GM10248 (cell line): ENCODE data around the gene NTSR1.
A peak's percentile ranks its signal among the peaks of the same experiment; 100 is the strongest.

Experiments
- CTCF ChIA-PET: fragments of 300-600 bp; sonication (Branson Sonifier 250); formaldehyde crosslinking; extraction: SDS; loops from one replicate; lab custom pipeline; 2021; ENCODE audit warnings: antibody characterized with exemption; lab: Yijun Ruan, JAX
- POLR2A ChIA-PET: fragments of 350-650 bp; sonication (Branson Sonifier 250); formaldehyde crosslinking; extraction: SDS; loops from one replicate; lab custom pipeline; 2020; ENCODE audit warnings: antibody characterized with exemption; lab: Yijun Ruan, JAX
- DNase-seq: peaks from one replicate; pipeline ENCODE4 v3.0.0; 2012; ENCODE audit errors: extremely low spot score
- TF ChIP-seq, protein P1 (sequence below): IDR thresholded peaks from 2 replicates; pipeline ENCODE4 v1.5.1; 2012; ENCODE audit warnings: mild to moderate bottlenecking, low read depth; ENCODE audit errors: extremely low read depth, missing control alignments, control extremely low read depth

The NTSR1 gene

DNA sequence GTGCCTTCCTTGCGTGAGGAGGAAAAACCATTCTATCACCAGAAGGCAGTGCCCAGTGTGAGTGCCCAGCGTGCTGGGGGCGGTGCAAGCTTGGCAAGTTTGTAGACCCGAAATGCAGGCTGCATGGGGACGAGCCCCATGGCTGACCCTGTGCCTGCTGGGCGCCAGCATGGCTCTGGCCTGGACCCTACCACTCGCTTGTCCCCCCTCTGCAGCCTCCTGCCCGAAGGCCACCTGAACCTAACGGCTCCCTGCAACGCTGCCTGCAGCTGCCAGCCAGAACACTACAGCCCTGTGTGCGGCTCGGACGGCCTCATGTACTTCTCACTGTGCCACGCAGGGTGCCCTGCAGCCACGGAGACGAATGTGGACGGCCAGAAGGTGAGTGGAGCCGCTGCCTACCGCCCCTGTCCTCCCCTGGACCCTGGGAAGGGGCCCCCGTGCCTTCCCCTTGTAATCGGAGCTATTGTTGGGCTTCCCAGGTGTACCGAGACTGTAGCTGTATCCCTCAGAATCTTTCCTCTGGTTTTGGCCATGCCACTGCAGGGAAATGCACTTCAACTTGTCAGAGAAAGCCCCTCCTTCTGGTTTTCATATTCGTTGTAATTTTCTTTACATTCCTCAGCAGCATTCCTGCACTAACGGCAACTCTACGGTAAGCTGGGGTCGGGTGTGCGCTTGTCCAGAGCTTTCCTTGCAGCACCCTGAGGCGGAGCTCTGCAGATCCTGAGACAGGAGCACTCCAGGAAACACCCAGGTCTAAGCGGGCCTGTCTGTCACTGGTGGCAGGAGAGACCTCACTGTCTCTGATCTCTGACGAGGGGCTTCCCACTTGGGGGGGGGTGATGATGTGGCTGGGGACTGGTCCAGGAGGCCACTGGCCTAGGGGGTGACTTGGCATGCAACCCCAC is 40.9 kb upstream of the NTSR1 start:
- POLR2A ChIA-PET: no interaction called here
- DNase-seq: no peak

DNA sequence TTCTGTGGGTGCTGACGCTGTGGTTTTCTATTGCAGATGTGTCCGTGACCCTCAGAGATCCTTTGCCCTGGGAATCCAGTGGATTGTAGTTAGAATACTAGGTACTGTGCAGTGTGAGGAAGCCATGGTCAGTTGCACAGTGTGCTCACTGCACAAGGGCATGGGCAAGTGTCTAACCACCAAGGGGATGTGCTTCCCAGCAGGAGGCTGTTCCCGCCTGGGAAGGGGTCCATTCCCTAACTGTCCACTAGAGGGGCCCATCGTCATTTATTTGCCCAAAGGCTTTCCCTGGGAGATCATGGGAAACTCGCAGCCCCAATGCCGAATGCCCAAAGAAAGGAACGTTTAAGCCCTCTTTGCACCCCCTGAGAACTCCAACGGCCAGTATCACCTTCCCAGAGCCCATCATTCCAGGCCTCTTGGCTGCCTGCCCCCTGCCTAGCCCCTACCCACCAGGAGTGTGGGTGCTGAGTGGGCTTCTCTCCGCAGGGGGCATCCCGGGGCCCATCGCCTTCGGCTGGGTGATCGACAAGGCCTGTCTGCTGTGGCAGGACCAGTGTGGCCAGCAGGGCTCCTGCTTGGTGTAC is 40.1 kb upstream of the NTSR1 start:
- TF ChIP-seq, protein P1, sequence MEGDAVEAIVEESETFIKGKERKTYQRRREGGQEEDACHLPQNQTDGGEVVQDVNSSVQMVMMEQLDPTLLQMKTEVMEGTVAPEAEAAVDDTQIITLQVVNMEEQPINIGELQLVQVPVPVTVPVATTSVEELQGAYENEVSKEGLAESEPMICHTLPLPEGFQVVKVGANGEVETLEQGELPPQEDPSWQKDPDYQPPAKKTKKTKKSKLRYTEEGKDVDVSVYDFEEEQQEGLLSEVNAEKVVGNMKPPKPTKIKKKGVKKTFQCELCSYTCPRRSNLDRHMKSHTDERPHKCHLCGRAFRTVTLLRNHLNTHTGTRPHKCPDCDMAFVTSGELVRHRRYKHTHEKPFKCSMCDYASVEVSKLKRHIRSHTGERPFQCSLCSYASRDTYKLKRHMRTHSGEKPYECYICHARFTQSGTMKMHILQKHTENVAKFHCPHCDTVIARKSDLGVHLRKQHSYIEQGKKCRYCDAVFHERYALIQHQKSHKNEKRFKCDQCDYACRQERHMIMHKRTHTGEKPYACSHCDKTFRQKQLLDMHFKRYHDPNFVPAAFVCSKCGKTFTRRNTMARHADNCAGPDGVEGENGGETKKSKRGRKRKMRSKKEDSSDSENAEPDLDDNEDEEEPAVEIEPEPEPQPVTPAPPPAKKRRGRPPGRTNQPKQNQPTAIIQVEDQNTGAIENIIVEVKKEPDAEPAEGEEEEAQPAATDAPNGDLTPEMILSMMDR: peak; percentile 60
- ChIA-PET CTCF (interaction anchor here (0.9 to 1.8 kb wide), 8 partner anchors 10 to 140 kb away, joined by 3 to 8 read pairs (median 4); no protein-coding TSS in a partner anchor), POLR2A (no interaction called here)
- DNase-seq: peak; percentile 68

More for the DNA sequence above, 40.9 kb upstream of the NTSR1 start:
- TF ChIP-seq, protein P1: no peak
- CTCF ChIA-PET: interaction anchor here (0.7 to 1.8 kb wide), 5 partner anchors 12 to 141 kb away, joined by 3 to 8 read pairs (median 4); no protein-coding TSS in a partner anchor

DNA sequence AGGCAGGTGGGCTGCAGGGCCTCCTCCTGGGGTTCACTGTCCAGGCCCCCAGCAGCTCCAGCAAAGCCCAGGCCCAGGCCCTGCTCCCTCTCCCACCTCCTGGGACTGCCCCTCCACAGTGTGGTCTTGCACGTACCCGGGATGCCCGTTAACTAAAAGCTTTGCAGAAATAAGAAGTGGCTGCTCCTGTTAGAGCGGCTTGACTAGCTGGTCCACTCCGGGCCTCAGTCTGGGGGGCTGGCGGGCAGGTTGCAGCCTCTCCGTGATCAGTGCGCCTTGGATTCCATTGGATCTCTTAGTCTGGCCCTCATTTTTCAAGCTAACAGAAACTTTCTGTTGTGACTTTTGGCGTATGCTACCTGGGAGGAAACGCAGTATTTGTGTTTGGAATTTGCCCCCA is 39.4 kb upstream of the NTSR1 start:
- POLR2A ChIA-PET: no interaction called here
- DNase-seq: no peak
- CTCF ChIA-PET: interaction anchor here (0.8 to 1.7 kb wide), 6 partner anchors 8 to 139 kb away, joined by 3 to 8 read pairs (median 4); no protein-coding TSS in a partner anchor
- TF ChIP-seq, protein P1: no peak

DNA sequence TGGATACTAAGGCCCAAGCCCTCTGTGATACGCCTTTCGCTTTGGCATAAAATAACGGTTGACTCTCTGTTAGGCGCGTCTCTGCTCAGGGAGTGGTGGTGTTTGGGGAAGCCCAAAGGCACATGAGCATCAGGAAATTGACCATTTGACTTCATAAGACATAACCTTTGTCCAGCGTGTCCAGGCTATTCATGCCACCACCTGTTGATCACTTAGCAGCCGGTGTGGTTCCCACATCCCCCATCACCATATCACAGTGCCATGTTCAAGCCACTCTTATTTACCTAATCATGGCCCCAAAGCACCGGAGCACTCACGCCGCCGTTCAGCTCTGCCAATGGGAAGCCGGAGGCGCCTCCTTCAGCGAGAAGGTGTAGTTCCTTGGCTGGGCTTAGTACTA is 38.5 kb upstream of the NTSR1 start:
- TF ChIP-seq, protein P1: no peak
- ChIA-PET CTCF (interaction anchor here (1.0 to 1.7 kb wide), 2 partner anchors 16 to 121 kb away, joined by 3 to 8 read pairs; no protein-coding TSS in a partner anchor), POLR2A (no interaction called here)
- DNase-seq: no peak

DNA sequence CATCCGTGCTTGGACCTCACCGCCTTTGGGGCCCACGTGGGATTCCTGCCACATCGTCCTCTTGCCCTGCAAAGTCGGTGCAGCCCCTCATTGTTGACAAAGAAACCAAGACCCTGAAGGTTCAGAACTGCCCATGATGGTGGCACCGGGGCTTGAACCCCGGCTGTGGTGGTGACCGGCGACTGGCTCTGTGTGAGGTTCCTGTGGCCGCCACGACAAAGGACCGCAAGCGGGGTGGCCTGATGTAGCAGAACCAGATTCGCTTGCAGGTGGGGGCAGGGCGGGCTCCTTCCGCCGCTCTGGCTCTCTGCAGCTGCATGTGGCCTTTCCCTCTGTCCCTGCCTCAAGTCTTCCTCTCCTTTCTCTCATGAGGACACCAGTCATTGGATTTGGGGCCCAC is 37.6 kb upstream of the NTSR1 start:
- no peak for DNase-seq
- ChIA-PET CTCF (interaction anchor here (1.2 kb wide), 1 partner anchor 15 kb away, joined by 3 read pairs; no protein-coding TSS in a partner anchor), POLR2A (no interaction called here)
- TF ChIP-seq, protein P1: no peak

DNA sequence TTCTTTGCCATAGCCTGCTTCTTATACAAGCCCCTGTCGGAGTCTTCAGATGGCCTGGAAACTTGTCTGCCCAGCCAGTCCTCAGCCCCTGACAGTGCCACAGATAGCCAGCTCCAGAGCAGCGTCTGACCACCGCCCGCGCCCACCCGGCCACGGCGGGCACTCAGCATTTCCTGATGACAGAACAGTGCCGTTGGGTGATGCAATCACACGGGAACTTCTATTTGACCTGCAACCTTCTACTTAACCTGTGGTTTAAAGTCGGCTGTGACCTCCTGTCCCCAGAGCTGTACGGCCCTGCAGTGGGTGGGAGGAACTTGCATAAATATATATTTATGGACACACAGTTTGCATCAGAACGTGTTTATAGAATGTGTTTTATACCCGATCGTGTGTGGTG is 36.9 kb upstream of the NTSR1 start:
- TF ChIP-seq, protein P1: no peak
- ChIA-PET POLR2A (no interaction called here), CTCF (interaction anchor here (1.2 kb wide), 1 partner anchor 16 kb away, joined by 3 read pairs; no protein-coding TSS in a partner anchor)
- DNase-seq: no peak
